ENCODE measurements around the gene IRF8.

DNA sequence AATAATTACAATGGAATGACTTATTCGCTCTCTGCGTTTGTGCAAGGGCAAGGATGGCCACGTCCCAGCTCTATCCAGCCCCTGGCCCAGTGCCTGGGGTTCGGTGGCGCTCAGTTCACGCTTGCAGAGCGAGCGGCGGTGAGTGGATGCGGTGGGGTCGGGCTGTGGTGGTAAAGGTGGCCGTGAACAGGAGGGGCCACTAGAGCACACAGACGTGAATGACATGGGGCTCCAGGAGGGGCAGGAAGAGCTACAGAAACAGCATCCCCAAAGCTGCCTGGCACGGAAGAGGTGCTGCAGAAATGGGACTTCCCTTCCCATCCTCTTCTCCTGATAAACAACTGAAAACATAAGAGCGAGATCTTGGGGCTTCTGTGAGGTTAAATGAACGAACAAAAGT, 28.4 kb downstream of the IRF8 start:
- TF ChIP-seq, protein P1, sequence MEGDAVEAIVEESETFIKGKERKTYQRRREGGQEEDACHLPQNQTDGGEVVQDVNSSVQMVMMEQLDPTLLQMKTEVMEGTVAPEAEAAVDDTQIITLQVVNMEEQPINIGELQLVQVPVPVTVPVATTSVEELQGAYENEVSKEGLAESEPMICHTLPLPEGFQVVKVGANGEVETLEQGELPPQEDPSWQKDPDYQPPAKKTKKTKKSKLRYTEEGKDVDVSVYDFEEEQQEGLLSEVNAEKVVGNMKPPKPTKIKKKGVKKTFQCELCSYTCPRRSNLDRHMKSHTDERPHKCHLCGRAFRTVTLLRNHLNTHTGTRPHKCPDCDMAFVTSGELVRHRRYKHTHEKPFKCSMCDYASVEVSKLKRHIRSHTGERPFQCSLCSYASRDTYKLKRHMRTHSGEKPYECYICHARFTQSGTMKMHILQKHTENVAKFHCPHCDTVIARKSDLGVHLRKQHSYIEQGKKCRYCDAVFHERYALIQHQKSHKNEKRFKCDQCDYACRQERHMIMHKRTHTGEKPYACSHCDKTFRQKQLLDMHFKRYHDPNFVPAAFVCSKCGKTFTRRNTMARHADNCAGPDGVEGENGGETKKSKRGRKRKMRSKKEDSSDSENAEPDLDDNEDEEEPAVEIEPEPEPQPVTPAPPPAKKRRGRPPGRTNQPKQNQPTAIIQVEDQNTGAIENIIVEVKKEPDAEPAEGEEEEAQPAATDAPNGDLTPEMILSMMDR (IDR thresholded peaks at IDR 0.05), result no peak
- no peak for TF ChIP-seq POLR2A (IDR thresholded peaks at IDR 0.05)
